ENCODE data around the gene GRM8.

GRM8 gene

DNA sequence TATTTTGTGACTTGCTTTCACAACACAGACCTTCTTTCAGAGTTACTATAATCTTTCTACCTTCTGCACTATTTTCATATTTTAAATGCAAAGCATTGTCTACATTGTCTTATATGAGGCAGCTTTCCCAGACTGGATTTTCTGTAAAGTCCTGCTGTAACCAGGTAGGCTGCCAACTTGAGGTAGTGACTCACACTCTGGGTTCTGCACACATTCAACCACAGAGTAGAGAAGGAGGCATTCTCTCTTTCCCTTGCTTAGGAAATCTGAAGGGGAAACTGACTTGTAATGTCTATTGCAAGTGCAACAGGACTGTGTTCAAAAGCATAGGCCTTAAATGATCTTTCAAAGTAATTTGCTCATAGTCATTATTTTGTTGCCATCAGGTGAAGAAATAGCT is 461.4 kb downstream of the GRM8 start:
- DNase-seq (ENCODE audit: low spot score): no peak
- TF ChIP-seq, protein P1, sequence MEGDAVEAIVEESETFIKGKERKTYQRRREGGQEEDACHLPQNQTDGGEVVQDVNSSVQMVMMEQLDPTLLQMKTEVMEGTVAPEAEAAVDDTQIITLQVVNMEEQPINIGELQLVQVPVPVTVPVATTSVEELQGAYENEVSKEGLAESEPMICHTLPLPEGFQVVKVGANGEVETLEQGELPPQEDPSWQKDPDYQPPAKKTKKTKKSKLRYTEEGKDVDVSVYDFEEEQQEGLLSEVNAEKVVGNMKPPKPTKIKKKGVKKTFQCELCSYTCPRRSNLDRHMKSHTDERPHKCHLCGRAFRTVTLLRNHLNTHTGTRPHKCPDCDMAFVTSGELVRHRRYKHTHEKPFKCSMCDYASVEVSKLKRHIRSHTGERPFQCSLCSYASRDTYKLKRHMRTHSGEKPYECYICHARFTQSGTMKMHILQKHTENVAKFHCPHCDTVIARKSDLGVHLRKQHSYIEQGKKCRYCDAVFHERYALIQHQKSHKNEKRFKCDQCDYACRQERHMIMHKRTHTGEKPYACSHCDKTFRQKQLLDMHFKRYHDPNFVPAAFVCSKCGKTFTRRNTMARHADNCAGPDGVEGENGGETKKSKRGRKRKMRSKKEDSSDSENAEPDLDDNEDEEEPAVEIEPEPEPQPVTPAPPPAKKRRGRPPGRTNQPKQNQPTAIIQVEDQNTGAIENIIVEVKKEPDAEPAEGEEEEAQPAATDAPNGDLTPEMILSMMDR (IDR thresholded peaks at IDR 0.05): no peak
- H3K27ac ChIP-seq: no peak overlapping the region
- H3K4me3 ChIP-seq: no peak overlapping the region

DNA sequence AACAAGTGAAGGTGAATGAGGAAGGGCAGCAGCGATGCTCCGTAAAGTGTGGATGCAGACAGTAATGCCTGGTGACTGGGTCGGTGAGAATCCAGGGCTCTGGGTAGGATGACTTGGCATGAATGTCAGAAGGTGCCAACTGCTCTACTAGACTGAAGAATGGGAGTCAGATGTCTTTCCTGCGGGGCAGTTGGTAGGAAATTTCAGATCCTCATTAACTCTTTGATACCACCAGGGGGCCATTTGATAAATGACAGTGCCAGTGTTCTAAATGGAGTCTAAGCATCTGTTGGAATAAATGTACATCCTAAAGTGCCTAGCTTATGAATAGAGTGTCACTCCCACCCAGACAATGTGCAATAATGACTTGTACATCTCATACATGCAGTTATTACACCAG is 462.0 kb downstream of the GRM8 start:
- TF ChIP-seq, protein P1 (IDR thresholded peaks at IDR 0.05): no peak
- no peak for DNase-seq (ENCODE audit: low spot score)
- Histone ChIP-seq H3K27ac (no peak overlapping the region), H3K4me3 (no peak overlapping the region)

DNA sequence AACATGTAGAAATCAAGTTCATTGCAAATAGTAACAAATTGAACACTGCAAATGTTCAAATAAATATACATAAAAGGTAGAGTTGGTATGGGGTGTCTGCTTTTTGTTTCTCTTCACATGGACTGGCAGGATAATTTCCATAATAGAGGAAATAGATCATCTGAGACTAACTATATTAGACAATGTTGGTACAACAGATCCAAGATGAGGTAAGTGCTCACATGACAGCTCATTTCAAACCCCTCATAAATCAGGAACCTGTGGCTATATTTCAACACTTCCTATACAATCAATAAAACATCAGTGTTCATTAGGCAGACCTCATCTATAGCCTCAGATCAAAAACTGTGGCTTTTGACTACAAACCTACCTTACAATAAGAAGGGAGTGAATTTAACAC is 469.1 kb downstream of the GRM8 start:
- DNase-seq (ENCODE audit: low spot score): no peak
- Histone ChIP-seq H3K4me3 (no peak overlapping the region), H3K27ac (no peak overlapping the region)
- TF ChIP-seq, protein P1 (IDR thresholded peaks at IDR 0.05): no peak

DNA sequence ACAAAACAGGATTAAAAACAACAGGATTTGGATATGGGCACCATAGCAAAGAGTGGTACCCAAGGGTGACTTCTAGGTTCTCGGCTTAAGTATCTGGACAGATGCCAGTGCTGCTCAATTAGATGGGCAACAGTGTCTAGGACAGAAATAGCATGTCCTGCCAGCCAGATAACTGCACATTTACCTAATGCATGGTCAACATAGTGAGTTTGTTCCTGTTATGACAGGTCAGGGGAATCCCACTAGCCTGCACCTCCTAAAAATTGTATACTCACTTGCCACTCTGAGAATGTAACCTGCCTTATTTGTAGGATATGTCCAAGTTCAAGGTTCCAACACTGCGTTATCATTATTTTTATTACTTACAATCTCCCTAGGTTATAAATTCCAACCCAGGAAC is 471.7 kb downstream of the GRM8 start:
- Histone ChIP-seq H3K27ac (no peak overlapping the region), H3K4me3 (no peak overlapping the region)
- DNase-seq (ENCODE audit: low spot score): no peak
- TF ChIP-seq, protein P1 (IDR thresholded peaks at IDR 0.05): no peak

DNA sequence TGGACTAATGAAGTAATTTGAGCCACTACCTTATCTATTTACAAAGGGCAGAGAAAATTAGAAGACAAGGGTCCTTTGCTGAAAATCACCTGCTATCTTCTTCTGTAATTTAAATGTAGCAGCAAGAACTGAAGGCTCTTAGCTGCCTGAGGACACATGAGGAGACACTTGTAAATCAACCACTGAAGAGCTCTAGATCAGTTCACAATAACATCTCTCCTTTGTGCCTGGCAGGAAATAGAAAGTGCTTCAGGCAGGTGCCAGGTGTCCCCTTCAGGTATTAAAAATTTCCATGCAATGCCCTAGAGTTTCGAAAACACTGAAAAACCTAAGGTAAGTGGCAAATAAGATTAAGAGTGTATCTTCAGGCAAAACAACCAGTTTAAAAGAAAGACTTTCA is 474.6 kb downstream of the GRM8 start:
- no peak for DNase-seq (ENCODE audit: low spot score)
- Histone ChIP-seq H3K4me3 (no peak overlapping the region), H3K27ac (no peak overlapping the region)
- TF ChIP-seq, protein P1 (IDR thresholded peaks at IDR 0.05): no peak

DNA sequence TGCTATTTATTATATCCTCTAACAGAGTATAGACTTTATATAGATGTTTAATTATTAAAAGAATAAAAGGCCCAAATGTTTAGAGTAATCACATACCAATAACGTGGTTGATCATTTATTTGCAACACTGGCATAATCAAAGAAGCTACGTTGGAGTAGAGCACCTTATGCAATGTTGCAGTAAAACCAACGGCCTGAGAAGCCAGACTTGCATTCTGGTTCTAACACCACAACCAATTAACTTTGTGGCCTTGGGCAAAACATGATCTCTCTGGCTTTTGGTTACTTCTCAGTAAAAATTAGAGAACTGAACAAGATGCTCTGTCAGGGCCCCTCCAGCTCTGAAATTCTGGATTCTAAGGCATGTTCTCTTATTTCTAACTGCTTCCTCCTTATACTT is 476.2 kb downstream of the GRM8 start:
- no peak for DNase-seq (ENCODE audit: low spot score)
- Histone ChIP-seq H3K4me3 (no peak overlapping the region), H3K27ac (no peak overlapping the region)
- TF ChIP-seq, protein P1 (IDR thresholded peaks at IDR 0.05): no peak

DNA sequence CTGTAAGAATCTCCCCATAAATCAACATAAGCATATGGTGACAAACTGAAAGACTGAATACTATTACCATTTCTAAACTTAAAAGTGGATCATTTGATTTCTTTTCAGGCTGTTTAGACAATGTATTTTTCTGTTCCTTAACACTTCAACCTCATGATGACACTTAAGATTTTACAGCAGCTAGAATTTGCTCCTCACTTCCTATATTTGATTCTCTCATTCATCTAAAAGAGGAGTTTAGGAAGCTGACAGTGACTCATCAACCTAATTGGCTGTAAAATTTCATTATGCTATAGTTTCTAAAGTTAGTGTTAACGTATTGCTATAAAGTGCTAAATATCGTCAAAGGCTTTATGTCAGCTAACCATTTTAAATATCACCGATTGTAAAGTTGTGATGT is 478.7 kb downstream of the GRM8 start:
- TF ChIP-seq, protein P1 (IDR thresholded peaks at IDR 0.05): no peak

More for the DNA sequence above, 478.7 kb downstream of the GRM8 start:
- no peak overlapping the region for H3K4me3 ChIP-seq
- no peak overlapping the region for H3K27ac ChIP-seq
- no peak for DNase-seq (ENCODE audit: low spot score)

All from coronary artery (tissue), 2 donors.